Stimulated activated CD8-positive, alpha-beta memory T cell treated with anti-CD3 and anti-CD28 coated beads, Interleukin-12 subunit alpha, Interleukin-12 subunit beta, amount 100 ng/mL, for 24 hours (primary cell): Measurements from ENCODE around the gene MMGT1.
"Not testable (repeated sequence)": the region's sequence is repeated elsewhere in the genome, so short reads cannot be mapped to it uniquely, and the experiment has no call there.

ENCODE experiments used
- DNase-seq: peaks from one replicate; pipeline ENCODE4 v3.0.0-alpha.2; 2020; ENCODE audit errors: extremely low read depth

Gene MMGT1

DNA sequence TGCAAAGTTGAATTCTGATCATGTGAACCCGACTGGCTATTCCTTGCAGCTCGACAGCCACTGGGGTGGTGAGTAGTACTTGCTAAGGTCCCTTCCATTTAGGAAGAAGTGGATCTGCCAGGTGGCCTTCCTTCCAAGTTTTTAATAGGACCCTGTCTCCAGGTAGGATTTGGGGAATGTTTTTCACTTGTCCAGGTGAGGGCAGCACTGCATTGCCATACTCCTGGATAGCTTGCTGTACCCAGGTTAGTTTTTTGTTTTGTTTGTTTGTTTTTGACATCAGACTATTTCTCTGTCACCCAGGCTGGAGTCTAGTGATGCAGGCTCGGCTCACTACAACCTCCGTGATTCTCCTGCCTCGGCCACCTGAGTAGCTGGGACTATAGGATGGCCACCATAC, 50.4 kb downstream of the MMGT1 start:
- no peak for DNase-seq

DNA sequence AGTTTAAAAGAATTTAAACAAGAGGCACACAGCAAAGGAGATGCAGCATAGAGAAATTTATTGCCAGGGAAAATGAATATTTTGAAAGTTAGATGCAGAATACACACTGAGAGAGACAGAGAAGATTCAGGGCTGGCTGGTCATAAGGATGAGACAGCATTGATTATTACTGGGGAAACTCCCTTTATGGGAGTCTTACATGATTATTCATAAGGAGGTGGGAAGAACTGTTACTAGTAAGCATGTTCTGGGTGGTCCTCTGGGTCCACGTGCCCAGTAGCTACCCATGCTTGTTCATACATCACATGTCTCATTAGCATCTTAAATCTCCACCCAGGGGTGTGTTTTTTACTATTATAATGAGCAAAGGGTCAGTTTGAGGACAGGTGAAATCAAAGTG, 53.3 kb downstream of the MMGT1 start:
- DNase-seq, result not testable (repeated sequence)

DNA sequence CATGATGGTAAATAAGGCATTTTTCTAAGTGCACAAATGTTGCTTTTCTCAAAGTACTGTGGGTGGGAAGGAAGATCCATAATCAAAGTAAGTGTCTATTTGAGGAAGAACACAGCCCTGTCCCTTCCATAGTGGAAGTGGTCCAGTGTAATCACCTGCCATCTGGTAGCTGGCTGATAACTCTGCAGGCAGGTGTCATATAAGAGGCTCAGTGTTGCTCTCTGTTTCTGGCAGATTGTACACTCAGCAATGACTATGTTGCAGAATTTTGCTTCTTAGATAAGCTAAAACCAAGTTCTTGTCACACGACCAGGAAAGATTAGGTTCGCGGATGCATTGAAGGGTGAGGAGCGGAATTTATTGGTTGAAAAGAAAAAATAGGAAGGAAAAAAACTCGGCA, 59.4 kb downstream of the MMGT1 start:
- no peak for DNase-seq
